ENCODE data around the gene EIF4E.
"Not testable (repeated sequence)": the region's sequence is repeated elsewhere in the genome, so short reads cannot be mapped to it uniquely, and the experiment has no call there.

The EIF4E gene

DNA sequence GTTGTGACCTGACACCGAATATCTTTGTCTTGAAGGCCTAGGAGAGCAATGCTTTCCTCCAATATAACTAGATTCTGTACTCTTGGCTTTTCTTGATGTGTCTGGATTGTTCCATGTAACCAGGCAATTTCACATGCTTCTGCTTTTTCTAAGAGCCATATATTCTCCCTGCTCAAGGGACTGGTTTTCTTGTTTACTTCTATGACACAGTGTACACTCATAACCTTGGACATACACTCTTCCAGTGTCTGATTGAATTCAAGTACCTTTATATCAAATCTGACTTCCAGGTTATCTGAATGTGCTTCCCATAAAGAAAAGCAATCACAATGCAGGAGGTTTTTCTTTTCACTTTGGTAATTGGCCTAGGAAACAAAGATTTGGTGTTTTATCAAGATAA lies 17.4 kb upstream of the EIF4E start:
- Mint-ChIP-seq H3K9me3 (no peaks in the 10 kb centered on the region), H3K27ac (no peak overlapping the region), H3K4me1 (ENCODE audit: low read depth) (no peaks in the 10 kb centered on the region), H3K36me3 (ENCODE audit: low read depth) (no peaks in the 10 kb centered on the region), H3K4me3 (no peak overlapping the region), H3K27me3 (no peaks in the 10 kb centered on the region)
- intact Hi-C loops (cut with micrococcal nuclease), result no loop called here

DNA sequence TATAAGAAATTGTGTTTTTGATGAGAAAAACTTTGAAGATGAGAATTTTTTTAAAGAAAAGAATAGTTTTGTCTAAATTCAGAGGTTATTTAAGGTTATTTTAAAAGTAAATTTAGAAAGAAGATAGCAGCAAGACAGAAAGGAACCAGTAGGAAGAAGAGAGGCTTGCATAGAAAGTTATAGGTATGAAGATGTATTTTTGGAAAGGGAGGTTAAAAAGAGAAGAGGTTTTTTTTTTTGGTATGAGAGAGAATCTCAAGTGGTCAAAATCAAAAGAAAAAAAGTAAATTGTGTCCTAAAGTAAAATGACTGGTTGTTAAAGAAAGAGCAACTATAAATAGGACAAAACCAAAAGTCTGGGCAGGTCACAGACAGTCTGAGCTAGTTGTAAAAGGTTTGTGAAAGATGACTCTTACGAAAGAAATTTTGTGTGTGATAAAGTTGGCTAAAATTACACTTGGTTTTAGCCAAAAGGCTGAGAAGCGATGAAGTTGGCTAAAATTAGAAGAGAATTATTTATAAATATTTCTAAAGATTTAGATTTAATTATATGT lies 16.4 kb upstream of the EIF4E start:
- intact Hi-C loops (cut with micrococcal nuclease), result no loop called here
- Mint-ChIP-seq H3K27me3 (no peaks in the 10 kb centered on the region), H3K4me3 (no peak overlapping the region), H3K36me3 (ENCODE audit: low read depth) (no peaks in the 10 kb centered on the region), H3K9me3 (no peaks in the 10 kb centered on the region), H3K27ac (no peak overlapping the region), H3K4me1 (ENCODE audit: low read depth) (no peaks in the 10 kb centered on the region)

DNA sequence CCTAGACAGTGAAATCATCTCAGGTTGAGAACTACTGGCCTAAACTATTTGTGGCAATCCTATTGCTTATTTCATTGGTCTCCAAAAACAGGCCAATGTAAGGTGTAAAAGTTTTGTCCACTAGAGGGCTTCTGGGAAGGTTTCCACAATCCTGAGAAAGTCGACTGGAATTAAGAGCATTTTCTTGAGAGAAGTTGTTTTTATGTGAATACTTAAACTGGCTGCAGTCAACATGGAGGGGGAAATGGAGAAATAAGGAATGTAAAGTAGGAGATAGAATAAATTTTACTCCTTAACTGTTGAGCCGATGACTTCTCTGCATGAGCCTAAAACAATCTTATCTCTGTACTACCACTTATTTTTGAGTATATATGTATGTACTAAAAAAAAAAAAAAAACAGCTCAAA lies 11.0 kb upstream of the EIF4E start:
- no peaks in the 10 kb centered on the region for H3K36me3 Mint-ChIP-seq (ENCODE audit: low read depth)
- H3K4me3 Mint-ChIP-seq, result no peak overlapping the region
- H3K4me1 Mint-ChIP-seq (ENCODE audit: low read depth), result peaks cover 27% of the 10 kb centered on the region
- H3K9me3 Mint-ChIP-seq, result no peaks in the 10 kb centered on the region
- H3K27ac Mint-ChIP-seq, result no peak overlapping the region
- H3K27me3 Mint-ChIP-seq, result no peaks in the 10 kb centered on the region
- intact Hi-C loops (cut with micrococcal nuclease), result loop anchor here (5.0 kb wide), 1 partner anchor 117 kb away; no protein-coding TSS in a partner anchor

DNA sequence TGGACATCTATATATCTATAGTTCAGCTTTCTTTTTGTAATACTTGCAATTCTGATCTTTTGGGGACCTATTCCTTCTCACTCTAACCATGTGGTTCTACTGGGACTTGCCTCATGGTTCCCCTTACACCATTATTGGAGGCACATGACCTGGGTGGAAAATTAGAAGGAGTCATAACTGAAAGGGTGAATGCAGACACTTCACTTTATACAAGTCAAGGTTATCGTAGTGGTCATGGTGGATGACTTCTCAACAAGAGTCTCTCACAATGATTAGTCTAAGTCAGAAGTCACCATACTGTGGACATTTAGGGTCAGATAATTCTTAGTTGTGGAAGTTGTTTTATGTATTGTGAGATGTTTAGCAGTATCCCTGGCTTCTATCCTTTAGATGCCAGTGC lies 10.5 kb upstream of the EIF4E start:
- no peaks in the 10 kb centered on the region for H3K9me3 Mint-ChIP-seq
- H3K36me3 Mint-ChIP-seq (ENCODE audit: low read depth), result no peaks in the 10 kb centered on the region
- intact Hi-C loops (cut with micrococcal nuclease), result loop anchor here (5.0 kb wide), 1 partner anchor 118 kb away; no protein-coding TSS in a partner anchor
- H3K27ac Mint-ChIP-seq, result no peak overlapping the region
- H3K4me3 Mint-ChIP-seq, result no peak overlapping the region
- H3K27me3 Mint-ChIP-seq, result no peaks in the 10 kb centered on the region
- peaks cover 27% of the 10 kb centered on the region for H3K4me1 Mint-ChIP-seq (ENCODE audit: low read depth)

DNA sequence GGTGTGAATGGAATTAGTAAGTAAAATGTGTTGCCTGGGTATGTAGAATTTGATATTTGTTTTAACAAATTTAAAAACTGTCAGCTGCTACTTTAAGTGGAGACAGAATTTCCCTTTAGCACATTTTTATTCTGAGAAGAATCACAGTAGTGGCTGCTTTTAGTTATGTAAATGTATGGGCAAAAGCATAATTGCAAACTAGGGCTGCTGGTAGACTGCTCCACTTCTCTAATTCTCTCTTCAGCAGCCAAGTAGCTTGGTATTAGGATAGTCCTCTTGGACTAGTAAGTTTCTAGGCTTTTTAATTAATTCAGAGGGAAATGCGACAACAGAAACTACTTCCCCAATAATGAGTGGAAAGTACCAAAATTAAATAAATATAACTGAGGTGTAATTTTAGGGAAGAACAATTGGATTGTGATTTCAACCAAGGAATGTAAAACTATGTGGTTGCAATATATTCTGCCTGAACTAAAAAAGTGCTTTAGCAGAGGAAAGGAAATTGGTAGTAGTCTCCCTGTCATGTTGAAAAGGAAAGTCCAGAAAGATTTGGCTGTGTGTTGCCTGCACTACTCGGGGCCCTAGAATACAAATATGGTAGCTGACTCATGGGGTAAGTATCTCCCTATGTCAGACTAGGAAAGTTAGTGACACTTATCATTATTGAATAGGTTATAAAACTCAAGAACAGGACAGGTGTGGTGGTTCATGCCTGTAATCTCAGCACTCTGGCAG lies 9.2 kb upstream of the EIF4E start:
- no peaks in the 10 kb centered on the region for H3K9me3 Mint-ChIP-seq
- intact Hi-C loops (cut with micrococcal nuclease), result loop anchor here (5.0 kb wide), 1 partner anchor 119 kb away; no protein-coding TSS in a partner anchor
- peaks cover 27% of the 10 kb centered on the region for H3K4me1 Mint-ChIP-seq (ENCODE audit: low read depth)
- no peak overlapping the region for H3K4me3 Mint-ChIP-seq
- H3K27me3 Mint-ChIP-seq, result no peaks in the 10 kb centered on the region
- H3K27ac Mint-ChIP-seq, result no peak overlapping the region
- H3K36me3 Mint-ChIP-seq (ENCODE audit: low read depth), result no peaks in the 10 kb centered on the region

DNA sequence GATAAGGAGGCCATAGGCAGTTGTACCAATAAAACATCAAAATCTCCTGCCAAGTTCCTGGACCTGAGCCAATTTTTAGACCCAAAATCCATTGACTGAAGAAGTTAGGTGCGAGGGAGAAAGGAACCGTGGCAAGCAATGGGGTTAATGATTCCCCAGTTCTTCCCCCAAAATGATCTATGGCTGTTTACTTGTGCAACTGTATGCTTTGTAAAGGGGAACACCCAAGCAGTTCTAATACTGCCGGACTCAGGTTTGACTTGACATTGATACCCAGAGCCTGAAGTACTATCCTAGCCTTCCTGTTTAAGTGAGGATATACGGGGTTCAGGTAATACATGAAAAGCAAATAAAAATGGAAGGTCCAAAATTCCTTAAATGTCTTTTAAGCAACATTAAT lies 6.7 kb upstream of the EIF4E start:
- peaks cover 40% of the 10 kb centered on the region for H3K4me1 Mint-ChIP-seq (ENCODE audit: low read depth)
- H3K9me3 Mint-ChIP-seq, result no peaks in the 10 kb centered on the region
- intact Hi-C loops (cut with micrococcal nuclease), result loop anchor here (5.0 kb wide), 1 partner anchor 122 kb away; no protein-coding TSS in a partner anchor
- no peak overlapping the region for H3K4me3 Mint-ChIP-seq
- no peak overlapping the region for H3K27ac Mint-ChIP-seq
- no peaks in the 10 kb centered on the region for H3K36me3 Mint-ChIP-seq (ENCODE audit: low read depth)
- H3K27me3 Mint-ChIP-seq, result no peaks in the 10 kb centered on the region

GRCh38 chr4:98934851-98935250 lies 5.9 kb upstream of the EIF4E start:
- intact Hi-C loops (cut with micrococcal nuclease), result loop anchor here (5.0 kb wide), 3 partner anchors 122 to 793 kb away; partner anchors contain the start of genes ADH5 and STPG2
- peaks cover 43% of the 10 kb centered on the region for H3K4me1 Mint-ChIP-seq (ENCODE audit: low read depth)
- not testable (repeated sequence) for H3K4me3 Mint-ChIP-seq; H3K9me3 Mint-ChIP-seq; H3K36me3 Mint-ChIP-seq (ENCODE audit: low read depth); H3K27ac Mint-ChIP-seq; H3K27me3 Mint-ChIP-seq

DNA sequence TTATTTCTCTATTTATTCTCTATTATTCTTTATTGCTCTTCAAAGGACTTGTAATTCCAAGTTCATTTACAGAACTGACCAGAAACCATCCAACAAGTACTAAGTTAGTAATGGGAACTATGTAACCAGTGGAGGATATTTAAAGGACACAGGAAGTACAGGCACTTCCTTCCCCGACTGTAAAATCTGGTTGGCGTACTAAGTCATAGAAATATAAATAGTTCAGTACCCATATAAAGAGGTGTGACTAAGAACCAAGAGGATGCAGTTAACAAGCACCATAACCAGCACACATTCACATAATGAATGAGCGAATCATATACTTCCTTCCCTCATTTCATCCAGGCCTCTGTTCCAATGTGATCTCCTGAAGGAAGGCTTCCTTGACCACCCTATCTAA lies 3.6 kb upstream of the EIF4E start:
- H3K36me3 Mint-ChIP-seq (ENCODE audit: low read depth), result peaks cover 13% of the 10 kb centered on the region
- peaks cover 32% of the 10 kb centered on the region for H3K4me1 Mint-ChIP-seq (ENCODE audit: low read depth)
- intact Hi-C loops (cut with micrococcal nuclease), result loop anchor here (5.0 kb wide), 2 partner anchors 155 to 790 kb away; partner anchors contain the start of genes ADH5 and STPG2
- no peaks in the 10 kb centered on the region for H3K9me3 Mint-ChIP-seq
- no peak overlapping the region for H3K27ac Mint-ChIP-seq
- no peaks in the 10 kb centered on the region for H3K27me3 Mint-ChIP-seq
- no peak overlapping the region for H3K4me3 Mint-ChIP-seq

DNA sequence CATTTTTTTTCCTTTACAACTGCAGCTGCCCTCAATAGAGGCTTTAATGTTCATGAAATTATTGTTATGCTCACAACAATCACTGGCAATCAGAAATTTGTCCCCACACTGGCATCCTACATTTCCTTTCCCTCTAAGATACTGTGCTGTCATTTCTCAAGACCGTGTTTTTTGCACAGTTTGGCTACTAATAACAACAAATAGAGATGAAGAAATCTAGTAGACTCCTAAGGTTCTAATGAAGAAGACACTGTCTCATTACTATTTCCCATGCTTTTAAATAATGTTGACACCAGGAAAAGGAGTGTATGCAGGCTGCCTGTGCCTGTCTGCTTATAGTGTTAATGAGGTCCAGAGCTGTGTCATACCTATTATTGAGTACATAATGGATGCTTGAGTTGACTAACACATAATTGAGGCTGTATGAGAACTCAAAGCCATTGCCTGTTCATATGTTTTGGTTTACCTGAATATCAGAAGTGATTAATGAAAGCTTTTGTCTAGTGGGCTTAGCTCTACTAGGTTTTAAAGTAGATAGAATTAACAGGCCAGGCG lies 1.5 kb upstream of the EIF4E start:
- H3K27me3 Mint-ChIP-seq, result no peaks in the 10 kb centered on the region
- H3K27ac Mint-ChIP-seq, result peak overlapping the region; percentile 93
- H3K9me3 Mint-ChIP-seq, result no peaks in the 10 kb centered on the region
- peak overlapping the region; percentile 92 for H3K4me3 Mint-ChIP-seq
- intact Hi-C loops (cut with micrococcal nuclease), result loop anchor here (5.0 kb wide), 2 partner anchors 157 to 788 kb away; partner anchors contain the start of genes ADH5 and STPG2
- H3K4me1 Mint-ChIP-seq (ENCODE audit: low read depth), result peaks cover 30% of the 10 kb centered on the region
- H3K36me3 Mint-ChIP-seq (ENCODE audit: low read depth), result peaks cover 28% of the 10 kb centered on the region

DNA sequence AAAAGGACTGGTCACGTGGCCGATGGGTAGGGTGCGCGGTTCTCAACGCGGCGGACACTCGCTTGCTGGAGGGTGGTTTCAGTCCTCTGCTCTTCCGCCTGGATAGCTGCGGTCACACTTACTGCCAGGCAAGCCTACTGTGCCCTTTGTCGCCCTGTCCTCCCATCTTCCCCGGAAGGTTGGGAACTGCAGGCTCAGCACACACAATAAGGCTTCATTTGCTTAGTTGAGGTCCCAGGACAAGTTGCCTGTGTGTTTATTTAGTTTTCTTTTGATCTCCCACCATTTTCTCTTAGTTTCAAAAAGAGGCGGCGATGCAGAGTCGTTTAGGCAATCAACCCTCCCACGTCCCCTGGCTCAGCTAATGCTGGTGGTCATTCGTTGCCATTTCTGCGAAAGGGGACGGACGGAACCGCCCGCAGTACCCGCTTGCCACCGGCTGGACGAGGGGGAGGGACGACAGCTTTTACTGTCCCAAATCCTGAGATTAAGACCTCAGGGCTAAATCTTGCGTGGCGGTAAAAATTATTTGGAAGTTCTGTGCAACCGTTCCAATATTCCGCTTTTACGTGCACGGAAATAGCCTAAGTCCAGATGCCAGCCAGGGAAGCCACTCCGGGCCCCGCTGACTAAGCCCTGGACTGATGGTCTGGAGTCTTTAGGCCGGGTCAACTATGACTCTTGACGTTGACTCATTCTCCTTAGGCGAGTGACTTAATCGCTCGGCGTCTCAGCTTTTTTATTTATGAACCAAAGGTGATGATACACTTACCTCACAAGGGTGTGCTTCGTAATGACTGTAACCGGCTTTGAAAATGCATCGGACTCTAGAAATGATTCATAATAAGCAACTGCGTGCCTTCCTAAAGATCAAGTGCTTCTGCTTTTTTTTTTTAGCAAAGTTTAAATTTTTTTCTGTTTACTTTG lies 671 bp upstream of the EIF4E start:
- no peaks in the 10 kb centered on the region for H3K27me3 Mint-ChIP-seq
- peak overlapping the region; percentile 92 for H3K4me3 Mint-ChIP-seq
- peak overlapping the region; percentile 93 for H3K27ac Mint-ChIP-seq
- no peaks in the 10 kb centered on the region for H3K9me3 Mint-ChIP-seq
- intact Hi-C loops (cut with micrococcal nuclease), result loop anchor here (1.0 to 5.0 kb wide), 4 partner anchors 66 to 787 kb away; partner anchors contain the start of genes ADH5, METAP1, RAP1GDS1 and STPG2
- peaks cover 30% of the 10 kb centered on the region for H3K4me1 Mint-ChIP-seq (ENCODE audit: low read depth)
- H3K36me3 Mint-ChIP-seq (ENCODE audit: low read depth), result peaks cover 30% of the 10 kb centered on the region

- Mint-ChIP-seq H3K4me3 (peak overlapping the region; percentile 92), H3K36me3 (ENCODE audit: low read depth) (peaks cover 30% of the 10 kb centered on the region), H3K27me3 (no peaks in the 10 kb centered on the region), H3K4me1 (ENCODE audit: low read depth) (peaks cover 36% of the 10 kb centered on the region), H3K27ac (peak overlapping the region; percentile 93), H3K9me3 (no peaks in the 10 kb centered on the region)
- intact Hi-C loops (cut with micrococcal nuclease), result loop anchor here (2.0 kb wide), 1 partner anchor 667 kb away; the partner anchor contains the start of gene RAP1GDS1
Observed at GRCh38 chr4:98928131-98928504, 815 bp downstream of the EIF4E start.

DNA sequence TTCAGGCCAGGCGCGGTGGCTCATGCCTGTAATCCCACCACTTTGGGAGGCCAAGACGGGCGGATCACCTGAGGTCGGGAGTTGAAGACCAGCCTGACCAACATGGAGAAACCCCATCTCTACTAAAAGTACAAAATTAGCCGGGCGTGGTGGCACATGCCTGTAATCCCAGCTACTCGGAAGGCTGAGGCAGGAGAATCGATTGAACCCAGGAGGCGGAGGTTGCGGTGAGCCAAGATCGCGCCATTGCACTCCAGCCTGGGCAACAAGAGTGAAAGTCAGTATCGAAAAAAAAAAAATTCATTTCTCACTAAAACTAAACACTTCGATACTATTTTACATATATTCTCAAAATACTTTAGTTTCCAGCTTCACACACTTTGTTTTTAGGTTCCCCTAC lies 2.7 kb downstream of the EIF4E start:
- H3K27me3 Mint-ChIP-seq; H3K4me3 Mint-ChIP-seq; intact Hi-C loops (cut with micrococcal nuclease); H3K27ac Mint-ChIP-seq; H3K9me3 Mint-ChIP-seq: not testable (repeated sequence)
- Mint-ChIP-seq H3K4me1 (ENCODE audit: low read depth) (peaks cover 29% of the 10 kb centered on the region), H3K36me3 (ENCODE audit: low read depth) (peaks cover 35% of the 10 kb centered on the region)

DNA sequence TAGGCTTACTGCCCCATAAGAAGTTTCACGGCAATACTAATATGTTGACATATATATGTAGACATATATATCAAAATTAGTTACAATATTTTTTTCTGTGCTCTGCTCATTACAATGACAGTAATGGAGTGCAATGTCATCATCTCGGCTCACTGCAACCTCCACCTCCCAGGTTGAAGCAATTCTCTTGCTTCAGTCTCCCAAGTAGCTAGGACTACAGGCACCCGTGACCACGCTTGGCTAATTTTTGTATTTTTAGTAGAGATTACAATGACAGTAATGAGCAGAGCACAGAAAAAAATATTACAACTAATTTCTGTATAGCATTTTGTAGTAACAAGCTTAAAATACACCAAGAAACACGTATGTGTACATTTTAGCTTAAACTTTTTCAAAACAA lies 7.6 kb downstream of the EIF4E start:
- Mint-ChIP-seq H3K27me3 (no peaks in the 10 kb centered on the region), H3K27ac (no peak overlapping the region), H3K4me3 (no peak overlapping the region), H3K36me3 (ENCODE audit: low read depth) (peaks cover 25% of the 10 kb centered on the region), H3K9me3 (no peaks in the 10 kb centered on the region), H3K4me1 (ENCODE audit: low read depth) (peaks cover 29% of the 10 kb centered on the region)
- intact Hi-C loops (cut with micrococcal nuclease), result no loop called here

Measured in dendritic cell treated with granulocyte-macrophage colony-stimulating factor and Interleukin-4, amounts not matched to agents 40 ng/mL and 50 ng/mL, for 4 days (primary cell).